ENCODE results near the gene SPRR3.

Gene SPRR3, protein sequence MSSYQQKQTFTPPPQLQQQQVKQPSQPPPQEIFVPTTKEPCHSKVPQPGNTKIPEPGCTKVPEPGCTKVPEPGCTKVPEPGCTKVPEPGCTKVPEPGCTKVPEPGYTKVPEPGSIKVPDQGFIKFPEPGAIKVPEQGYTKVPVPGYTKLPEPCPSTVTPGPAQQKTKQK

DNA sequence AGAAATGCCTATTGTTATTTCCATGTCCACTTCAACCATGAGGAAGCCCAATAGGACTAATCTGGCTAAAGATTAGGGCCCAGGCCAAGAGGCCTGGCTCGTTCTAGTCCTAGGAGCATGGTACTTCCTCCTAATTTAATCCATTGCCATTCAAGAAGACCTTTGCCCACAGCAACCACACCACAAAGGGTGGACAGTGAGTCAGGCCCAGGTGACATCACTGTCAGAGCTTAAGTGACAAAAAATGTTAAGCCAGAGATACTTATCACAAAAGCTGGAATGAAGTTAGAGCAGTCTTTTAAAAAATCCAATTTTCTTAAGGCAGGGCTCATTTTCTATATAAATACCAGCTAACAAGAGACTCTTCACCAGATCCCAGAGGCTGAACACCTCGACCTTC lies at the start of gene SPRR3:
TSS of gene SPRR3 (plus strand) at position 368 of the 400 bp plus-strand sequence. CDS start 1,272 bp downstream, outside the sequence.
- Mint-ChIP-seq H3K36me3 (no peaks in the 10 kb centered on the region), H3K27me3 (peaks cover 10% of the 10 kb centered on the region), H3K4me1 (no peaks in the 10 kb centered on the region)

DNA sequence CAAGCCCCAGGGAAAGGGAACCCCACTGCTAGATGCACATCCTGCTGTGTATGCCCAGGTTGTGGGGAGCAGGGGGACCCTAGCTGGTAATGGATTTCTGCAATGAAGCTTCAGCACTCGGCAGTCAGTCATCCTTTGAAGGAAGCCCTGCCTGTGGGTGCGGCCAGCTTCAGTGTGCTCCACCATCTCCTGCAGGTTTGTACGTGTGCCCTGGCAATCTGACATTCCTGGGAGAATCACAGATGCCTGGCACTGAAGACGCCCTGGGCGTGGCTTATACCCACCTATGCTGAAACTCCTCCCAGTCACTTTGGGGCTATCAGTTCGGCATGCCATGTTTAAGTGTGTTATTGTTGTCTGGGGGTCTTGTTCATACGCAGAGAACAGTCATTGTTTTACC lies 47.8 kb upstream of the SPRR3 start:
- no peak overlapping the region for H3K4me3 Mint-ChIP-seq
- H3K9me3 Mint-ChIP-seq, result no peaks in the 10 kb centered on the region
- H3K27ac Mint-ChIP-seq, result no peak overlapping the region
- H3K27me3 Mint-ChIP-seq, result peaks cover 4% of the 10 kb centered on the region
- H3K4me1 Mint-ChIP-seq, result no peaks in the 10 kb centered on the region
- H3K36me3 Mint-ChIP-seq, result no peaks in the 10 kb centered on the region

More for the DNA sequence above, at the start of gene SPRR3:
- H3K27ac Mint-ChIP-seq, result no peak within 1 kb of the TSS
- no peak within 1 kb of the TSS for H3K4me3 Mint-ChIP-seq
- no peaks in the 10 kb centered on the region for H3K9me3 Mint-ChIP-seq

DNA sequence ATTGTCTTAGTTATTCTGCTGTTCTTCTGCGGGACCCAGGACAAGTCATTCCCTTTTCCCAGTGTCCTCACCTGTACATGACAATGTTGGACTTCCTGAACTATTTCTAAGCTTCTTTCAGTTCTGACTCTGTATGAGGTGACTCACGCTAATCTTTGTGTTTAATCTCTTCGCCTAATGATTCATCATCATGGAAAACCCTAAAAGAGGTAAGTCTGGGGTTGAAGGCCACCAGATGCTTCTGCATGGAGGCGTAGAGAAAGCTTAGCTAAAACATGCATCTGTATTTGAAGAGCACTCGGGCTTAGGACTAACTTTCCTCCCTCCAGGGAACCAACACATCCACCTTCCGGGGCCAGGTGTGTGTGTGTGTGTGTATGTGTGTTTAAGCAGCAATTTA lies 47.1 kb upstream of the SPRR3 start:
- no peak overlapping the region for H3K27ac Mint-ChIP-seq
- H3K27me3 Mint-ChIP-seq, result peaks cover 4% of the 10 kb centered on the region
- H3K4me3 Mint-ChIP-seq, result no peak overlapping the region
- H3K9me3 Mint-ChIP-seq, result no peaks in the 10 kb centered on the region
- no peaks in the 10 kb centered on the region for H3K36me3 Mint-ChIP-seq
- no peaks in the 10 kb centered on the region for H3K4me1 Mint-ChIP-seq

DNA sequence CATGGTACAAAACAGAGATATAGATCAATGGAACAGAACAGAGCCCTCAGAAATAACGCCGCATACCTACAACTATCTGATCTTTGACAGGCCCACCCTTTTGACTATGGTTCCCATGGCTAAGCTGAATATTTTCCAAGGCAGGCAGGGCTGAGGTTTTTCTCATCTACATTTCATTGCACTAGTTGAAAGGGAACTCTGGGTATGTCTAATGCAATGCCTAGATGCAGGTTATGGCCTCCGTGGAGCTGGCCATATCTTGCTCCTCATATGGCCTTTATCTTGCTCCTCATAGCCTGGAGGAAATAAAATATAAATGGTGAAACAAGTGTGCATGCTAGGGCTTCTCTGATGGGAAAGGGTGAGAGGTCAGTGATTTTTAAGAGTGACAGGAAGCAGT lies 44.0 kb upstream of the SPRR3 start:
- H3K9me3 Mint-ChIP-seq, result no peaks in the 10 kb centered on the region
- peaks cover 2% of the 10 kb centered on the region for H3K27me3 Mint-ChIP-seq
- no peak overlapping the region for H3K4me3 Mint-ChIP-seq
- no peaks in the 10 kb centered on the region for H3K4me1 Mint-ChIP-seq
- H3K36me3 Mint-ChIP-seq, result no peaks in the 10 kb centered on the region
- no peak overlapping the region for H3K27ac Mint-ChIP-seq

DNA sequence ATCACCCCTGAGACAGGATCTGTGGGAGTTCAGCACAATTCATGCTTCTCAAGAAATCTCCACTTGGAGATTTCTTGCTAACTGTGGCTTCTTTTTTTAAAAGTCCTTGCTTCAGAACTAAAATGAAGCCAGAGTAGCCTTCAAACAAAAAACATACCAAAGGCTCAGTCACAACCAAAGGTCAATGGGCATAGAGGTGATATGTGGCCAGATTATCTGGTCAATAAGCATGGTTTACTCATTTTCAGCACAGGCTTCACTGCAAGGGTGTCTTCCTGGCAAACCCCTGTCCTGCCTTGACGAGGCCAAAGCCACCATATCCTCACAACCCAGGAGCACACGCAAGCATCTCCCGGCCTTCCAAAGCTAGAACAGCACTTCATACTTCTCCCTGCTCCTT lies 42.3 kb upstream of the SPRR3 start:
- Mint-ChIP-seq H3K9me3 (no peaks in the 10 kb centered on the region), H3K4me3 (no peak overlapping the region), H3K27ac (no peak overlapping the region), H3K36me3 (no peaks in the 10 kb centered on the region), H3K27me3 (peaks cover 2% of the 10 kb centered on the region), H3K4me1 (no peaks in the 10 kb centered on the region)

DNA sequence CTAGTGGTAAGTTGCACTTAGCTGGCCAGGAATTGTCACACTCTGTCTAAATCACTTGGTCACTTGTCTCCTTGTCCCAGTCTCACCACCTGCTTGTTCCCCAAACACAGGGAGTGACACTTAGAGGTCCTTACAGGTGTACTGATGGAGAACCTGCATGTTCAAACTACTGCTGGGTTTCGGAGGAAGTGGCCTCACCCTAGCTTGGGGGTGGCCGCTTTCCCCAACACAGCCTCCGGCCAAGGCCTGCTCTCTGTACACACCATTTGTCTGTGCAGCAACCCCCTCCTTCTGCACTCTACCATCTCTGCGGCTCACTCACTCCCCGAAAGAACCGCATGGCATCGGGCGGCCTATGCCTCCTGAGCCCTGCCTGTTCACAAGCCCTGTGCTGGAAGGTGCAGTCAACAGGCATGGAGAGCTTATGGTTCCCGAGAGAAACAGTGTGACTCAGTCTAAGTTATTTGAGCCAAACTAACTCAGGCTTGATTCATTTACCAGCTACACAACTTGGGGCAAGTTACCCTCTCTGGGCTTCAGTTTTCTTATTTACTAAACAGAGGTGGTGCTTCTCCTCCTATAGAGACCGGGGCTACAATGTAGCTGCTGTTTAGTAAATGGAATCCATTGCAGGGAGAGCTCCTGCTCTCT lies 41.6 kb upstream of the SPRR3 start:
- Mint-ChIP-seq H3K36me3 (no peaks in the 10 kb centered on the region), H3K27ac (no peak overlapping the region), H3K27me3 (peaks cover 2% of the 10 kb centered on the region), H3K9me3 (no peaks in the 10 kb centered on the region), H3K4me3 (no peak overlapping the region), H3K4me1 (no peaks in the 10 kb centered on the region)

DNA sequence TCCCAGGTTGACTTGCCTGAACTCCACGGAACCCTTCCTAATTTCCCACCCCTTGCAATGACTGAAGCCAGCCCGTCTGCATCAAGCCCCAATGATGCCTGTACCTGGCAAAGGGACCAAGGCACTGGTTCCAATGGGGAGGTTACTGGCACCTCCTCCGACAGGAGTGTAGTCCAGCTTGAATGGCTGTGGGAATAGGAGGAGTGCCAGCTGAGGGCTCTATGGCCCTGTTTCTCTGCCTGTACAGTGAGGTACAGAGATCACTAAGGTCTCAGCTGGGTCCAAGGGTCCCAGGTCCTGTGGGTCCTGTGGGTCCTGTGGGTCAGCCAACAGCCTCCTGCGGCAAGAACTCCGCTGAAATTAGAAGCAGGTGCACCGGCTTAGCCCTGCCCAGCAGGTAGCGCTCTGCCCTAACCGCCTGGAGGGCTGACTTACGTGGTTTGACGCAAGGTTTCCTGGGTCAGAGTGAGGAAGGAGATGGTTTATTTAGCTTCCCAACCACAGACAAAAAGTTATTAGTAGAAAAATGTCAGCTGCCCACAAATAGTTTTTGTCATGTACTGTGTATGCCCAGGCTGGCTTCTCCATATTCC lies 41.0 kb upstream of the SPRR3 start:
- H3K9me3 Mint-ChIP-seq, result no peaks in the 10 kb centered on the region
- no peaks in the 10 kb centered on the region for H3K4me1 Mint-ChIP-seq
- H3K27ac Mint-ChIP-seq, result no peak overlapping the region
- no peak overlapping the region for H3K4me3 Mint-ChIP-seq
- no peaks in the 10 kb centered on the region for H3K36me3 Mint-ChIP-seq
- peaks cover 6% of the 10 kb centered on the region for H3K27me3 Mint-ChIP-seq

DNA sequence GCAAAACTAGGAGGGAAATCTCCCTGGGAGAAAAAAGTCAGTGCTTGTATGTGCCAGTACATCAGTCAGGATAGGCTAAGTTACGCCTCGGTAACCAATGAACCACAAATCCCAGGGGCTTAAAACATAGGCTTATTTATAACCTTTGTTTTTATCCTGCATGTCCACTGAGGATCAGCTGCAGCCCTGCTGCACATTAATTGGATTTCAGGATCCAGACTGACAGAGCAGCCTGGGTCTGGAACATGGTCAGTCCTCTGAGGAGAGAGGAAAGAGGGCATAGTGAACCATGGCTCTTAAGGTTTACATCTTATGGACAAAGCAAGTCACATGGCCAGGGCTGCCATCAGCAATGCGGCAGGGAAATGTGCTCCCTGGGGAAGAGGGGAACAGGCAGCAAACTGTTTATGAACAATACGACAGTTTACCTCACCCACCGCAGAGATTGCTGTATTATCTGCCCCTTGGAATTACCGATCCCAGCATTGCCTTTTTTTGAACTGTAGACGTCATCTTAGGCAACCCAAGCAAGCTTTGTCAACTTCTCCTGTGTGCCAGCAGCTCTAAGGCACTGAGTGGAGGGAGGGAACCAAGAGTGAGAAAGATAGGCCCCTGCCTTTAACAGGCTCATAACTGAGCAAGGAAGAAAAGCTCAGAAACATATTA lies 40.2 kb upstream of the SPRR3 start:
- Mint-ChIP-seq H3K27me3 (peaks cover 7% of the 10 kb centered on the region), H3K4me1 (no peaks in the 10 kb centered on the region), H3K4me3 (no peak overlapping the region), H3K9me3 (no peaks in the 10 kb centered on the region), H3K36me3 (no peaks in the 10 kb centered on the region), H3K27ac (no peak overlapping the region)

DNA sequence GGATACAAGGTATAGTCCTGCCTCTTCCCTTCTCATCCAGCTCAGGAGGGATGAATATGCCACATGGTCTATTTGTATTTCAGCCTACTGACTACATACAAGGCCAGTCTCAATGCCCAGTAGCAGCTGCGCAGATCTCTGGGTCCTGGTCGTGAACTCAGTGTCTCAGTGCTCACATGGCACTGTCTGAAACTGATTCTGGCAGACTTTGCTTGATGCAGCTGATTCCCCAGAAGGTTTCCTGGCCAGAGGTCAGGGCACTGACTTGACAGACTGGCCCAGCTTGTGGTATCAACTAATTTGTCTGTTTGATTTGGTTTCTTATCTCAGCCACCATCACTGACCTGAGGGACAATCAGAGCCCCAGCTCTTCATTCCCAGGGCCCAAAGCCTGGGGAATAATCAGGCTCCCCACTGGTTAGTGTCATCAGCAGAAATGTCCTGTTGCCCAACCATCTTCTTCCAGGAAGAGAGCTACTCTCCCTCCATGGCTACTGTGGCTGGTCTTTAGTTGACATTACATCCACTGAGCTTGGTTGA lies 38.6 kb upstream of the SPRR3 start:
- Mint-ChIP-seq H3K4me1 (no peaks in the 10 kb centered on the region), H3K9me3 (no peaks in the 10 kb centered on the region), H3K27ac (no peak overlapping the region), H3K4me3 (no peak overlapping the region), H3K36me3 (no peaks in the 10 kb centered on the region), H3K27me3 (peaks cover 9% of the 10 kb centered on the region)

DNA sequence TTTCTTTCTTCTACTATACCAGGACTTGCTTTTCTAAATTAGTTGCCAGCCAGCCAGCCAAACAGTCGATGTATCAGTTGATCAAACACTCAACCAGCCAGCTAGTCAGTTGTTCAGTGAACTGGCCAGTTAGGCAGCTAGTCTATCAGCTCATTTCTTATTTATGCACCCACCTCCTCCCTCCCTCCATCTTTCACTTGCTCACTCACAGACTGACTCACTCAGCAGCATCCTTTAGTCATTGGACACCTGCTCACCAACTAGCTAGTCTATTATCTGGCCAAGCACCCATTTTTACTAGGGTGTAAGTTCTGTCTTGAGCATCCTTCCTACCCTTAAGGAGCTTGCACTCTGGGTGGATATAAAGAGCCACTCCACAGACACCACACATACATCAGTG lies 37.0 kb upstream of the SPRR3 start:
- Mint-ChIP-seq H3K9me3 (no peaks in the 10 kb centered on the region), H3K4me1 (no peaks in the 10 kb centered on the region), H3K27ac (no peak overlapping the region), H3K36me3 (no peaks in the 10 kb centered on the region), H3K4me3 (no peak overlapping the region), H3K27me3 (peaks cover 9% of the 10 kb centered on the region)

DNA sequence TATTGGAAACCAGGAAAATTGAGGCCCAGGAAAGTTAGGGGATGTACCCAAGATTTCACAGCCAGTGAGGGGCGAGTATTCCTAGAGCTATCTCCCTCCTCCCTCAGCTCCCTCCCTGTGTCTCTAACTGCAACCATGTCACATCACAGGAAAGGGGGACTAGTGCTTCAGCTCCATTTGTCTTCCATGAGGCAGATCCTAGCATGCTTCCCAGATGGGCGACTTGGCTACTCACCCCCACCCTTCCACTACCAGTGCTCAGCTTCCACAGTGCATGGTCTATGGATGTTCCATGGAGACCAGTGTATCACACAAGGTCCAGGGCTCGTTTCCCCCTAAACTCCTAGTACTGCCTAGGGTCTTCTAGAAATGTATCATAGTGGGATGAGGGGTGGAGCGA lies 35.7 kb upstream of the SPRR3 start:
- Mint-ChIP-seq H3K27me3 (peaks cover 10% of the 10 kb centered on the region), H3K36me3 (no peaks in the 10 kb centered on the region), H3K4me1 (no peaks in the 10 kb centered on the region), H3K9me3 (no peaks in the 10 kb centered on the region), H3K4me3 (no peak overlapping the region), H3K27ac (no peak overlapping the region)

DNA sequence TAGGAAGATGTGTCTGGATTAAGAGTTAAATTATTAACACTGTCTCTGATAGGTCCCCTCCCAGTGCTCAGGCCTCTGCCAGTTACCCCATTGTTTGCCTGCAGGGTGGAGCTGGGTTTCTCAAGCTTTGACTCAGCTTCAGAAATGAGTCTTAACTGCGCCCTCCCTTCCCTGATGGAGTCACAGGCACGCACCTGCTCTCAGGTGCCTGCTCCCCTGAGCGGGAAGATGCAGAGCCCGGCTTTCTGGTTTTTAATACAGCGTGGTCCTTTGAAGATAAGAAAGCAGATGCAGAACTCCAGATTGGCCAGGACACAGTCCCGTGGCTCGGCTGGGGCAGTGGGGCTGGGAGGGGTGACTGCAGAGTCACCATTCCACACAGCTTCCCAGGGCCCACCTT lies 34.3 kb upstream of the SPRR3 start:
- no peak overlapping the region for H3K27ac Mint-ChIP-seq
- H3K36me3 Mint-ChIP-seq, result no peaks in the 10 kb centered on the region
- no peaks in the 10 kb centered on the region for H3K4me1 Mint-ChIP-seq
- no peaks in the 10 kb centered on the region for H3K9me3 Mint-ChIP-seq
- H3K4me3 Mint-ChIP-seq, result no peak overlapping the region
- H3K27me3 Mint-ChIP-seq, result peaks cover 11% of the 10 kb centered on the region

DNA sequence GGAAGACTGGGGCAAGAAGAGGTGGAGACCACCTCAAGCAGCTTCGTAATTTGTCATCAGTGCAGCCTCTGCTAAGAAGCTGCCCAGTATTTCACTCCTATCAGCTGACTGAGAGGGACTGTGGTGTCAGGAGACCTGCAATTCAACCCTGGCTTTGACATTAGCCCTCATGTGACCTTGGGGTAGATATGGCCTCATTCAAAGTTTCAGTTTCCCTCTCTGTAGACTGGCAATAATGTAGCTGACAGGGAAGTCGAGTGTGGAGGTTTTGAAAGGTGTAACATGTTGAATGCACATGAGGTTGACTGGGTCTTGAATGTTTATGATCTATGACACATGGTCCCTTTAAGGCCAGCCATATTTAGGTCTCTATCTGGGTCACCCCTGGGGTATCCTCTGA lies 33.3 kb upstream of the SPRR3 start:
- no peak overlapping the region for H3K27ac Mint-ChIP-seq
- no peaks in the 10 kb centered on the region for H3K4me1 Mint-ChIP-seq
- no peaks in the 10 kb centered on the region for H3K9me3 Mint-ChIP-seq
- peaks cover 14% of the 10 kb centered on the region for H3K27me3 Mint-ChIP-seq
- no peak overlapping the region for H3K4me3 Mint-ChIP-seq
- no peaks in the 10 kb centered on the region for H3K36me3 Mint-ChIP-seq

DNA sequence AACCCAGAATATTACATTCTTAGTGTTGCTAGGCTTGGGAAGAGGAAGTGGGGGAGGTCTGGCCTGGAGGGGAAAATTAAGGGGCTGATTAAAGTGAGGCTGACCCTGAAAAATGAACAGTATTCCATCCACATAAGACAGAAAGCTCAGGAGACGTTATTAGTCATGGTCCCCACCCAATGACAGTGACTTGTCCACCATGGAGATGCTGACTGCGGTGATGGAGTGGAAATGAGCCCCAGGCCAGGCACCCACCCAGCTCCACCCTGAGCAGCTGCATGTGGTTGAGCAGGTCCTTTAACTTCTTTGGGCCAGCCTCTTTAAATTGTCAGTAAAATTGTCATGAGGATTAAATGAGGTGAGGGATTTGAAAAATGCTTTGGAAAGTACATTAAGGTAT lies 32.5 kb upstream of the SPRR3 start:
- H3K27me3 Mint-ChIP-seq, result peaks cover 15% of the 10 kb centered on the region

DNA sequence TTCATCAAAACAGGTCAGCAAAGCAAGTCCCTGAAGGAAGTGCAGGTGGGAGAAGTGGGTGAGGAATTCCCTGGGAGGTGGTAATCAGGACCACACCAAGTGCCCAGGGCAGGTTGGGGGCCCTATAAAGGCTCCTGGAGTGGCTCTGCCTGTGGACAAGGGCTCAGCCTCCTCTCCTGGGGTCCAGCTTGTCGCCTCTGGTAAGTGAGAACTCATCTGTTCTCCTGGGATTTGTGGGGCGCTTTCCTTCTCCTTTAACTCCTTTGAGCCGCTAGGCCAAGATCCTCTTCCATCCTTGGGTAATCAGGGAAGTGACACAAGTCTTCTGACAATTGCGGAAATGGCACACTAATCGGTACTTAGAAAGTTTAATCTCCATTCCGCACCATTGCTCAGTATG lies 31.1 kb upstream of the SPRR3 start, which contains the start of gene SPRR4:
TSS of gene SPRR4 (plus strand) at position 154 of the 400 bp plus-strand sequence. CDS start 1,243 bp downstream, outside the sequence.
- Mint-ChIP-seq H3K27ac (no peak within 1 kb of the TSS), H3K27me3 (peaks cover 18% of the 10 kb centered on the region)

More for the DNA sequence above, 32.5 kb upstream of the SPRR3 start:
- H3K4me3 Mint-ChIP-seq, result no peak overlapping the region
- no peaks in the 10 kb centered on the region for H3K36me3 Mint-ChIP-seq
- no peaks in the 10 kb centered on the region for H3K9me3 Mint-ChIP-seq
- H3K27ac Mint-ChIP-seq, result no peak overlapping the region
- no peaks in the 10 kb centered on the region for H3K4me1 Mint-ChIP-seq

More for the DNA sequence above, 31.1 kb upstream of the SPRR3 start, which contains the start of gene SPRR4:
- H3K4me3 Mint-ChIP-seq, result no peak within 1 kb of the TSS
- H3K9me3 Mint-ChIP-seq, result no peaks in the 10 kb centered on the region
- no peaks in the 10 kb centered on the region for H3K4me1 Mint-ChIP-seq
- H3K36me3 Mint-ChIP-seq, result no peaks in the 10 kb centered on the region
